GM21717 (cell line): ENCODE measurements around the gene ADD2.
A peak's percentile ranks its signal among the peaks of the same experiment; 100 is the strongest.
"Not testable (repeated sequence)": the region's sequence is repeated elsewhere in the genome, so short reads cannot be mapped to it uniquely, and the experiment has no call there.

Experiments
- ATAC-seq: cut with Tn5 transposase; IDR thresholded peaks from one replicate; pipeline ENCODE4 v1.9.1; 2021; ENCODE audit warnings: mild to moderate bottlenecking, moderate library complexity; ENCODE audit not compliant: unreplicated experiment

The ADD2 gene

DNA sequence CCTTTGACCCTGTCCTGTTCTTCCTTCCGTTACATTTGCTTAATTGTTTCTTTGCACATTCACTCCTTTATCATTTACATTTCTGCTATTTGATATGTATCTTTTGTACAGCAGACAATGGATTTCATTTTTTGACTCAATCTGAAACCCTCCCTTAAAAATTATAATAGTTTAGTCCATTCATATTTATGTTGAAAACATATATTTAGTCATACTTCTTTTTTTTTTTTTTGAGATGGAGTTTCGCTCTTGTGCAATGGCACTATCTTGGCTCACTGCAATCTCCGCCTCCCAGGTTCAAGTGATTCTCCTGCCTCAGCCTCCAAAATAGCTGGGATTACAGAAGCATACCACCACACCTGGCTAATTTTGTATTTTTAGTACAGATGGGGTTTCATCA lies 119.0 kb downstream of the ADD2 start:
- no peak for ATAC-seq

DNA sequence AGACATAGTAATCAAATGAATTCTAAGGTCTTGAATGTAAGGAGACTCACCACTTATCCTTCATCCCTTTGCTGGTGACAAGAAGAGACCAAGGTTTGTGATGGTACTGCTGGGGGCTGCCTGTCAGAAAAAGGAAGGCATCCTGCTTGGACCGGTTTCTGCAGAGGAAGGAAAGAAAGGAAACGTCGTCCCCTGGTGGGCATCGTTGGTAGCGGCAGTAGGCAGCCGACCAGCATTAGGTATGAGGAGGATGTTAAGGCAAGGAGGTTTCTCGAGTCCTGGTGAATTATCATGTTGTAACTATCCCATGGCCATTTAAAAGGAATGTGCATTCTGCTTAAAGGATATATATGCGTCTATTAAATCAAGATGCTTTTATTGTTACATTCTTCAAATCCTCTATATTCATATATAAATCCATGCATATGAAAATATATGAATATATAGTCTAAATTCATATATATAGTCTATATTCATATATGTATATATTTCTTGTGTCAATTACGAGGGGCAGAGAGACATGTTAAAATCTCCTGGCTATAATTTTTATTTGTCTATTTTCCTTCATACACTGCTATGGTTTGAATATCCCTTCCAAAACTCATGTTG lies 120.0 kb downstream of the ADD2 start:
- peak; percentile 49 for ATAC-seq

GRCh38 chr2:70646420-70646818 lies 121.6 kb downstream of the ADD2 start:
- ATAC-seq, result no peak

DNA sequence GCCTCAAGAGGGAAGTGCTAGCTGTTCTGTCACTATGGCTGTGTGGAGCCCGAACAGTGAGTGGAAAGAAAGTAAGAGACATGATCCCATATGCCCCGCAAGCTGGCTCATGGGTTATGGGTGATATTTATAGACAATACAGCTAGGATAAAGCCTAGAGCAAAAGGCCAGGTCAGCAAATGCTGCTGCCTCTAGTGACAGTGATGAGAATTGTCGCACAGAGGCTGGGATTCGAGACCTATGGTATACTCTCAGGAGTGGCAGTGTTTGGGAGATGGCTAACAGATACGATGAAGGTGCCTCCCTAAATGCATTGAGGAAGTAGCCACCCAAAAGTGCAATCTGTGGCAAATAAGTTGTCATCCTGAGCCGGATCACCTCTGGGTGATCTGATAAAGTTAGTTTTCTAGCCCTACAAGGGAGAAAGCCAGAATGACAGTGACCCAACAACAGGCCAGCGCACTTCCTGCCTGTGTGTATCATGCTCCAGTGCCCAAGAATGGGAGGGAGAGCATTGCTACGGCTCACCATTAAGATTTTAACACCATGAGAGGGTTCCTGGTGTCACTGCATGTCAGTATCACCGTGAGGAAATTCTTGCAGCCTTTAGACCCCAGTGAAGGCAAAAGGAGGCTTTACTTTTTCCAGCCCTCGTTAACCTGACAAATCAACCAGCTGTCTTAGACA lies 122.1 kb downstream of the ADD2 start:
- ATAC-seq, result no peak

DNA sequence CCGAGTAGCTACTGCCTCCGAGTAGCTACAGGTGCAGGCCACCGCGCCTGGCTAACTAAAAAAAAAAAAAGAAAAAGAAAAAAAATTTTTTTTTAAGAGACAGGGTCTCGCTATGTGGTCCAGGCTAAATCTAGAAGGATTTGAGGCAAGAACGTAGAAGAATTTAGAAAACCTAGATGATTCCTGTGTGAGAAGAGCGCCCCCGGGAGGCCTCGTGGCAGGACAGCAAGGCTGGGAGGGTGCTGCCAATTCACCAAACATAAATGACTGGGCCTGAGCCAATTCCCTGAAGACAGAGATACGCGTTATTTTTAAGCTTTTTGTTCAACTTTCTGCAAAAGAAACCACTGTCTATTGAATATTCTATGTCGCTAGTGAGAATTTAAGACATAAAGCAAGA lies 124.3 kb downstream of the ADD2 start:
- ATAC-seq, result no peak

DNA sequence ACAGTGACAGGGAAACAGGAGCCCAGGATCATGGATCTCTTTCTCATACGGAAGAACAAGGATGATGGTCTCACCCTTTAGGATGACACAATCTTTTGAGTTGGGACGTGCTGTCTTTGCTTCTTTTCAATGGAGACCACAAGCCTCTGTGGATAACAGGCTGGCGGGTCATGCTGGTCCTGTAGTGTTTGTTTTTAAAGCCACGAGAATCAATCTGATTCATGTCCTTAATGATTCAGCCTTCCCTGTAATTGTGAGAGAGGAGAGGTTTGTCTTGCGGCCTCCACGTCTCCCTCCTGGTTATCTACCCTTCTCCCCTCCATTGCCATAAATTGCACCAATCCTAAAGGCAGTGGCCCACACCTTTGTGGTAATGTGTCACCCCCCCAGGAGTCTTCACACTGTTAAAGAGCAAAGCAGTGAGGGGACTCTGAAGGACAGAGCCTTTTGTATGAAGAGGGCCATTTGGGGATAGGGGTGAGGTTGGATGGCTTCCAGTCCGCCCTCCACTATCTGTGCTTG lies 126.7 kb downstream of the ADD2 start:
- ATAC-seq, result no peak

- ATAC-seq, result no peak
Observed at GRCh38 chr2:70639841-70640436, 128.1 kb downstream of the ADD2 start.

DNA sequence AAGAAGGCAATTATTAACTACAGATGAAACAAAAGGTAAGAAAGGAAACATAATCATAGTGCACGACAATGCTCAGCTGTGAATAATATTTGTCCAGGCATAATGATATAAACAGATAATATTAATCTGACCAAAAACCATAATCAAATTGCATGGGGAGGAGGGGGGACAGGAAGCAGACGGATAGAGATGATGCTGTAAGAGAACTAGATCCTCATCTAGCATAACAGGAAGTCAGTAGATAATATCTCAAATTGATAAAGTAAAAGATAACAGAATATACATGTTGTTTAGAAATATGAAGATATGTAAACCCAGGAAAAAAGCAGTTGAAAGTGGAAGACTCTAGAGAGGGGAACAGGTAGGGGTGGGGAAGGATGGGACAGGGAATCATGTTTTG lies 129.4 kb downstream of the ADD2 start:
- ATAC-seq, result no peak

DNA sequence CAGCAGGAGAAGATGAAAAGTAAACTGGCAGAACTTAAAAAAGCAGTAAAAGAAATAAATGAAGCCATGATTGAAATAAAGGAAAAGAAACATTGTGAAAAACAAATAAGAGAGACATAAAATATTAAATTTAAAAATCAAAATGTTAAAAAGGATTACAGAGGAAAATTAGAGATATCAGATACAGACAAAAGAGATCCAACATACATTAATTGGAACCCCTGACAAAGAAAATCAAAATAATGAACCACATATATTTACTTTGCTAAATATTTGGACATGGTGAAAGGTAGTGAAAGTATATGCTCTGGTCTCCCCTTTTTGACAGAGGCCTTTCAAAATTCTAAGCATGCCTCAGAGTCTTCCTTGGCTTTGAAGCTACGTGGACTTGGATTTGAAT lies 134.5 kb downstream of the ADD2 start:
- no peak for ATAC-seq

DNA sequence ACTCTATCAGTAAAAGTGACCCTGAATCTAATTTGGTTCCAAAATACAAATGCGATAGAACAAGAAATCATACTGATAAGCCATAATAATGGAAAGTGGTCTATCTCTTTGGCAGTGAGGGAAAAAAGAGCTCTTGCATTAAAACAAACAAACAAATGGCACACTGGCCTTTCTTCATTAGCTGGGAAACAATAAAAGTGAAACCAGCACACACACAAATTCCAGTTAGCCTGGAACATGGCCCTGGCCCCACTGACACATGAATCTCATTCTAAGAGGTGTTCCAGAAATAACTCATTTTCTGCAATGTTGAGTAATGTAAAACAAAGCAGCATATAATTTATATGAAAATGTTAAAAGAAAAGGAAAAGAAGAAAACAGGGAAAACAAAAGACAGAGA lies 135.0 kb downstream of the ADD2 start:
- ATAC-seq, result no peak

- no peak for ATAC-seq
Observed at GRCh38 chr2:70632388-70632787, 135.6 kb downstream of the ADD2 start.

DNA sequence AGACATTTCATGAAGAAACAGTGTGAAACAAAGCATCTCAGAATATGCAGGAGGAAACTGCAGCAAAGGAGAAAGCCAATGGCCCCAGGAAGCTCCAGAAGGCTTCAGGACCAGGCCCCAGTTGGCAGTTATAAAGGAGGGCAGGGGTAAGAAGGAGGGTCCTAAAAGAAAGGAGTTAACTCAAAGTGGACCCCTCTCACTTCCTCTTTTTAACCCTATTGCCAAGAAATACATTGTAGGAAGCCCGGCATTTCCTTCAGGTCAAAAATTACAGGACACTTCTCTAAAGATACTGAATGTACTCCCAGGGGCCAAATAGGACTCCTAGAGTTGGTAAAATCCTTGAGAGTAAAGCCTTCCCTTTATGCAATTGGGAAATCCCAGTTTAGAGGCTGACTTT lies 137.2 kb downstream of the ADD2 start:
- no peak for ATAC-seq

- no peak for ATAC-seq
Observed at GRCh38 chr2:70627211-70627898, 140.6 kb downstream of the ADD2 start.

DNA sequence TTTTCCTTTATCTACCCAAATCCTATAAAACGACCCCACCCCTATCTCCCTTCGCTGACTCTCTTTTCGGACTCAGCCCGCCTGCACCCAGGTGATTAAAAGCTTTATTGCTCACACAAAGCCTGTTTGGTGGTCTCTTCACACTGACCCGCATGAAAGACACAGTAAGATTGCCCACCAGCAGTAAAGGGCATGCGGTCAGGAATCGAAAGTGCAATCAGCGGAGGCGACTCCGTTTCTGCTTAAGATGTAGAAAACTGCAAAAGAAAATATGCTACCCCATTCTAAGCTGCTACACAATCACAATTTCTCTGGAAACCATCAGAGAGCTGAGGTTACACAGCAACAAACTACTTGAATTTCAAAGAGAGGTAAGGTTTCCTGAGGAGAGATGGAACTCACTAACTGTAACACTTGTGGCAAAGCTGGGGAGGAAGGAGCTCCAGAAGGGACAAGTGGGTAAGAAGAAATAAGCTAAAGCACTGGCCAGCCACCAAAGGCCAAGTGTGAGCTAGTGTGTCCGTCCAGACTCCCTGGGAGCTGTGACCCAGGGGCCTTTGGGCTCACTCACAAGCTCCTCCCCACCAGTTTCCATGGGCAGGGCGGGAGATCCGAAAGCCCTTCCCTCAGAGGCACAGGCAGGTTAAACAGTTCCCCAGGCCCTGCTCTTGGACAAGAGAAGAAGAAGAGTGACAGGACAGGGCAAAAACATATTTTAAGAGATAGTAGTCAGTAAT lies 141.6 kb downstream of the ADD2 start:
- no peak for ATAC-seq

GRCh38 chr2:70621536-70621935 lies 146.5 kb downstream of the ADD2 start:
- not testable (repeated sequence) for ATAC-seq

DNA sequence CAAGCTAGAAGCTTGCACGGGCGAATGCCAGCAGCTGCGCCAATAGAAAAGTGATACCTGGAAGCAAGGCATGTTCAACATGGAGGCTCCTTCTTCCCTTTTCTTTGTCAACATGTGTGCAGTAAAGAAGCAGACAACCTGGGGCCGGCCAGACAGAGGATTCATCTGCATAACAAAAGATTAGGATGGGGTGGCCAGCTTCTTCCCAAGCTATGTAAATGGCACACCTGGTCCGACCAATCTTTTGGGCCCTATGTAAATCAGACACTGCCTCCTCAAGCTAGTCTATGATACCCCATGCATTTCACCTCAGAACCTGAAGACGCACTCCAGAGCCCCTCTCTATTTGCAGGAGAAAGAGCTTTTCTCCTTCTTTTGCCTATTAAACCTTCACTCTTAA lies 148.0 kb downstream of the ADD2 start:
- no peak for ATAC-seq

GRCh38 chr2:70619167-70619566 lies 148.8 kb downstream of the ADD2 start:
- no peak for ATAC-seq

GRCh38 chr2:70616168-70616694 lies 151.8 kb downstream of the ADD2 start:
- ATAC-seq, result no peak

- ATAC-seq, result no peak
Observed at GRCh38 chr2:70615222-70615621, 152.8 kb downstream of the ADD2 start.

GRCh38 chr2:70613521-70613920 lies 154.5 kb downstream of the ADD2 start:
- no peak for ATAC-seq

DNA sequence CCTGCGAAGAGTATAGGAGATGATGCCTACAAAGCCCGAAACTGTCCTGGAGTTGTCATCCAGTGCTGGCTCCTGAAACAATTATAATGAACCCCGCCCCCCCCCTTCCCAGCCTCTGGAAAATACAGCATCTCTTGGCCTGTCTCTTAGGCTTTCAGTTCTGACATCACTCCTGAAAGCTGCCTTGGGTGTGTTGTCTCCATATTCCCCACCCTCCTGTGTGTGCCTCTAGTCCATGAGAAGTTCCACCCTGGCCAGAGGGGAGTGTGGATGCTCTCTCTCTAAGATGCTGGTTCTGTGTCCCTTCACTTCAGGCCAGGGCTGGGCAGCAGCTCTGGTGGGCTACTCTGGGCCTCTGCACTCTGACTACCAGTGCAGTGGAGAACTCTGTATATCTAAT lies 155.4 kb downstream of the ADD2 start:
- no peak for ATAC-seq
